HG02610 (cell line): ENCODE results near the gene FLYWCH1.
"Not testable (repeated sequence)": the region's sequence is repeated elsewhere in the genome, so short reads cannot be mapped to it uniquely, and the experiment has no call there.

ENCODE experiments used
- ATAC-seq: cut with Tn5 transposase; IDR thresholded peaks from one replicate; pipeline ENCODE4 v1.9.1; 2021; ENCODE audit warnings: mild to moderate bottlenecking, moderate library complexity; ENCODE audit not compliant: unreplicated experiment

Gene FLYWCH1

DNA sequence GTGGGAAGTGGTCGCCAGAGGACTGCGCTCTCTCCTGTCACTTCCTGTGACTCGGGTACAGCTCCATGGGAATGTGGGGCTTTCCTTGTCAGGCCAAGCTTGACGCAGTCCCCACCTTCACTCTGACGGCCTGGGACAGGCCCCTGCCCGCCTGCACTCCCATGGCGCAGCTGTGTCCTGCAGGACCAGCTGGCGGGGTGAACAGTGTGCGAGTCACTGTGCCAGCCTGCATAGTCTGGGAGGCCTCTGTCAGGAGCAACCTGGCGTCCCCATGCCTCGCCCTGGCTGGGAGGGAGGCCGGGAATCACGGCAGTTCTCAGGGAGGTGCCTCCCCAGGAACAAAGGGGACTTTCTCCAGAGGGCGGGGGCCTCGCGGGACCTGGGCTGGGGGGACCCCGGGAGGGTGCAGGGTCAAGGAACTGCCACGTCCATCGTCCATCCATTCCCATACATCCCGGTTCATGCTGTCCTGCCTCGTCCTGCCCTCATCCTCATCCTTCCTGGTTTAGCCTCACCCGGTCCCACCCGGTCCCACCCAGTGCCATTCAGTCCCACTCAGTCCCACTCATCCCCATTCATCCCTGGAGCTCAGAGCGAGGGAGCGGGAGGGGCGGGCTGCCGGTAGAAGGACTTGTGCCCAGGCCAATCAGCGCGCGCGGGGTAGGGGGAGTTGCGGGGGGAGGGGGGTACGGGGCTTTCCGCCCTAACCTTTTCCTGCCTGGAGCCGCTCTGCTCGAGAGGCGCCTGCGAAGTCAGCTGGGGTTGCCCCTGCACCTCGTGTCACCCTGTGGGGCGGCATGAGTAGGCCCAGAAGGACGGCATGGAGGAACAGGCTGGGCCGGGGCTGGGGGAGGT, 13.4 kb downstream of the FLYWCH1 start:
- ATAC-seq: no peak

DNA sequence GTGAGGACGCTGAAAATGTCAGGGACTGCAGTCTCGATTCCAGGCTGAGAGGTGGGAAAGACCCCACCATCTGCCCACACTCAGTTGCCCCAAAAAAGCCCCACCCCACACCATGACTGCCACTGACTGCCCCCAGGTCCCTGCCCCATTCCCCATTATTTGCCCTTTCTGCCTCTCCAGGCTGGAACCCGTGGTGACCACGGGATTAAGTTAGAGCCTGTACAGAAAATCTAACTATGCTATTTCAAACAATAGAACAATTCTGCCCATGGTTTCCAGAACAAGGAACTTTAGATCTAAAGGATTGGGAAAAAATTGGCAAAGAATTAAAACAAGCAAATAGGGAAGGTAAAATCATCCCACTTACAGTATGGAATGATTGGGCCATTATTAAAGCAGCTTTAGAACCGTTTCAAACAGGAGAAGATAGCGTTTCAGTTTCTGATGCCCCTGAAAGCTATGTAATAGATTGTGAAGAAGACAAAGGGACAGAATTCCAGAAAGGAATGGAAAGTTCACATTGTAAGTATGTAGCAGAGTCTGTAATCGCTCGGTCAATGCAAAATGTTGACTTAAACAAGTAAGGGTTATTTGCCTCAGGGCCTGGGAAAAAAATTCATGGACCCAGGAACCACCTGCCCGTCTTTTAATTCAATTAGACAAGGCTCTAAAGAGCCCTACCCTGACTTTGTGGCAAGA, 14.4 kb downstream of the FLYWCH1 start:
- ATAC-seq: no peak

DNA sequence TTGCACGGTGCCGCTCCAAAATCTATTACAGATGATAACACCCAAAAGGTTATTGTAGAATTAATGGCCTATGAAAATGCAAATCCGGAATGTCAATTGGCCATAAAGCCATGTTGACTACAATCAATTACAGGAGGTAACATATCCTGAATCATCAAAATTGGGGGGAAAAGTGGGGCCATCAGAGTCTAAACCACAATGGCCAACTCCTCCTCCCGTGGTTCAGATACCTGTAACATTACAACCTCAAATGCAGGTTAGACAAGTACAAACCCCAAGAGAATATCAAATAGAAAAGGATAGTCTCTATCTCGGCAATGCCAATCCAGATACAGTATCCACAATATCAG, 14.9 kb downstream of the FLYWCH1 start:
- no peak for ATAC-seq

DNA sequence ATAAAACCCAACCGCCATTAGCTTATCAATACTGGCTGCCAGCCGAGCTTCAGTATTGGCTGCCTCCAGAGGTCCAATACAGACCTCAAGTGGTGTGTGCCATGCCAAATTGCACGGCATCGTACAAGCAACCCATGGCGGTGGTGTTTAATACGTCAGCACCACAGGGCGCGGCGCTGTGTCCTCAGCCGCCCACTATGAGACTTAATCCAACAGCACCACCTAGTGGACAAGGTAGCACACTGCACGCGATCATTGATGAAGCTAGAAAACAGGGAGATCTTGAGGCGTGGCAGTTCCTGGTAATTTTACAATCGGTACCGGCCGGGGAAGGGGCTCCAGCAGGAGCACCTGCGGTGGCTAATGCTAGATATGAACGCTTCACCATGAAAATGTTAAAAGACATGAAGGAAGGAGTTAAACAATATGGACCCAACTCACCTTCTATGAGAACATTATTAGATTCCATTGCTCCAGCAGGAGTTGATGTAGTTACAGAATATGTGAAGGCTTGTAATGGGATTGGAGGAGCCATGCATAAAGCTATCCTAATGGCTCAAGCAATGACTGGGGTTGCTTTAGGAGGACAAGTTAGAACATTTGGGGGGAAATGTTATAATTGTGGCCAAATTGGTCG, 15.4 kb downstream of the FLYWCH1 start:
- ATAC-seq: no peak

DNA sequence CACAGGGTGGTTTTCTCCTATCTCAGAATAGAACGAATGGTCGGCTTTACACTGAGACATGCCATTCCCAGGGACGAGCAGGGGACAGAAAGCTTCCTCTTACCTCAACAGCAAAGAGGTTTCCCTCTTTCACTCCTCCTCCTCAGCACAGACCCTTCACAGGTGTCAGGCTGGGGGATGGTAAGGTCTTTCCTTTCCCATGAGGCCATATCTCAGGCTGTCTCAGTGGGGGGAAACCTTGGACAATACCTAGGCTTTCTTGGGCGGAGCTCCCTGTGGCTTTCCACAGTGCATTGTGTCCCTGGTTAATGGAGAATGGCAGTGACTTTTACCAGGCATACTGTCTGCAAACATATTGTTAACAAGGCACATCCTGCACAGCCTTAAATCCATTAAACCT, 16.4 kb downstream of the FLYWCH1 start:
- not testable (repeated sequence) for ATAC-seq

DNA sequence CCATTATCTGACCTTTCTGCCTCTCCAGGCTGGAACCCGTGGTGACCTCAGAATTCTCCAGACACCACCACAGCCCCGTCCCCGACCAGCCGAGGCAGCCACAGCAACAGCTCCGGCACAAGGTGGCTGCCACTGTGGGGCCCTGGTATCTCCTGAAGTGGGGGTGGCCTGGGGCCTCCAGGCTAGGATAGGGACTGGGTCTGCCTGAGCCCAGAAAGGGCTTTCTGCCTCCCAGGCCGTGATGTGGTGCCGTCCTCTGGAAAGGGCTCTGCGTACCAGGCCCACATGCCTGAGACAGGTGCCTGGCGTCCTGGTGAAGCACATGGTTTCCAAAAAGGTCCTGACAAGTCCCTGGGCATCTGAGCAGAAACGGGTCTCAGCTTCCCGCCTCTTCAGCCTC, 17.1 kb downstream of the FLYWCH1 start:
- no peak for ATAC-seq

DNA sequence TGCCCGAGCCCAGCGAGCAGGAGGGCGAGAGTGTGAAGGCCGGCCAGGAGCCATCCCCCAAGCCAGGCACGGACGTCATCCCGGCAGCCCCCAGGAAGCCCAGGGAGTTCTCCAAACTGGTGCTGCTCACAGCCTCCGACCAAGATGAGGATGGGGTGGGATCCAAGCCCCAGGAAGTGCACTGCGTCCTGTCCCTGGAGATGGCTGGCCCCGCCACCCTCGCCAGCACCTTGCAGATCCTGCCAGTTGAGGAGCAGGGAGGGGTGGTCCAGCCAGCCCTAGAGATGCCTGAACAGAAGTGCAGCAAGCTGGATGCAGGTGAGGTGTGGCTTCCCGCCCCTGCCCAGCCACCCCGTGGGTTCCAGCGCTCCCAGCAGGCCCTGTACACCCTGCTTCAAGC, 18.0 kb downstream of the FLYWCH1 start:
- no peak for ATAC-seq

DNA sequence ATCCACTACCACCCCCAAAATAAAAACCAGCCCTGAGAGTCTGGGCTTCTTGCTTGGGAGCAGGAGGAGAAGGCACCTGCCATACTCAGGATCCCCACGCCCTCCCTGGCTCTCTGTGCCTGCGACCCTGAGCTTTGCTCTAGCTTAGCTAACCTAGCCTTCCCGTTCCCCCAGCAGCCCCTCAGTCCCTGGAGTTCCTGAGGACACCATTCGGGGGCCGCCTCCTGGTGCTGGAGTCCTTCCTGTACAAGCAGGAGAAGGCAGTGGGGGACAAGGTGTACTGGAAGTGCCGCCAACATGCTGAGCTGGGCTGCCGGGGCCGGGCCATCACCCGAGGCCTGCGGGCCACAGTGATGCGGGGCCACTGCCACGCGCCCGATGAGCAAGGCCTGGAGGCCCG, 18.5 kb downstream of the FLYWCH1 start:
- ATAC-seq: no peak

DNA sequence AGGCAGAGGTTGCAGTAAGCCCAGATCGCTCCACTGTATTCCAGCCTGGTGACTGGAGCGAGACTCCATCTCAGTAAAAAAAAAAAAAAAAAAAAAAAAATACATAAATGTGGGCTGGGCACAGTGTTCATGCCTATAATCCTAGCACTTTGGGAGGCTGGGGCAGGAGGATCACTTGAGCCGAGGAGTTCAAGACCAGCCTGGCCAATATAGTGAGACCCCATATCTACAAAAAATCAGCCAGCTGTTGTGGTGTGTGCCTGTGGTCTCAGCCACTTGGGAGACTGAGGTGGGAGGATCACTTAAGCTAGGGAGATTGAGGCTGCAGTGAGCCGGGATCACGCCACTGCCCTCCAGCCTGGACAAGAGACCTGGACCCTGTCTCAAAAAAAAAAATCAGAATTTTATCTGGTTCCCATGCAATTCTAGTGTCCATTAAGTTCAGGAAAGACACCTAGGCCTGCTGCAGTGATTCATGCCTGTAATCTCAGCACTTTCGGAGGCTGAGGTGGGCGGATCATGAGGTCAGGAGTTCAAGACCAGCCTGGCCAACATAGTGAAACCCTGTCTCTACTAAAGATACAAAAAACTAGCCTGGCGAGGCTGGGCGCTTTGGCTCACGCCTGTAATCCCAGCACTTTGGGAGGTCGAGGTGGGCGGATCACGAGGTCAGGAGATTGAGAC, 19.6 kb downstream of the FLYWCH1 start:
- not testable (repeated sequence) for ATAC-seq

DNA sequence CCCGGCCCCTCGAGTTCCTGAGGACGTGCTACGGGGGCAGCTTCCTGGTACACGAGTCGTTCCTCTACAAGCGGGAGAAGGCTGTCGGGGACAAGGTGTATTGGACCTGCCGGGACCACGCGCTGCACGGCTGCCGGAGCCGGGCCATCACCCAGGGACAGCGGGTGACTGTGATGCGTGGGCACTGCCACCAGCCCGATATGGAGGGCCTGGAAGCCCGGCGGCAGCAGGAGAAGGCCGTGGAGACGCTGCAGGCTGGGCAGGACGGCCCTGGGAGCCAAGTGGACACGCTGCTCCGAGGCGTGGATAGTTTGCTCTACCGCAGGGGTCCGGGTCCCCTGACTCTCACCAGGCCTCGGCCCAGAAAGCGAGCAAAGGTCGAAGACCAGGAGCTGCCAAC, 21.4 kb downstream of the FLYWCH1 start:
- ATAC-seq: no peak

DNA sequence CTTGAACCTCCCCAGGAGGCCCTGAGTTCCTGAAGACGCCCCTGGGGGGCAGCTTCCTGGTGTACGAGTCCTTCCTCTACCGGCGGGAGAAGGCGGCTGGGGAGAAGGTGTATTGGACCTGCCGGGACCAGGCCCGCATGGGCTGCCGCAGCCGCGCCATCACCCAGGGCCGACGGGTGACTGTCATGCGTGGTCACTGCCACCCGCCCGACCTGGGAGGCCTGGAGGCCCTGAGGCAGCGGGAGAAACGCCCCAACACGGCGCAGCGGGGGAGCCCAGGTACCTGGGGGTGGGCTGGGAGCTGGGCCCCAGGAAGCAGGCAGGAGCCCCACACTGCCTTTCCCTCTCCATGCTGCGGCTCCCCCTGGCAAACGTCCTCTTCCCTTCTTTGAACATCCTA, 22.0 kb downstream of the FLYWCH1 start:
- ATAC-seq: no peak

DNA sequence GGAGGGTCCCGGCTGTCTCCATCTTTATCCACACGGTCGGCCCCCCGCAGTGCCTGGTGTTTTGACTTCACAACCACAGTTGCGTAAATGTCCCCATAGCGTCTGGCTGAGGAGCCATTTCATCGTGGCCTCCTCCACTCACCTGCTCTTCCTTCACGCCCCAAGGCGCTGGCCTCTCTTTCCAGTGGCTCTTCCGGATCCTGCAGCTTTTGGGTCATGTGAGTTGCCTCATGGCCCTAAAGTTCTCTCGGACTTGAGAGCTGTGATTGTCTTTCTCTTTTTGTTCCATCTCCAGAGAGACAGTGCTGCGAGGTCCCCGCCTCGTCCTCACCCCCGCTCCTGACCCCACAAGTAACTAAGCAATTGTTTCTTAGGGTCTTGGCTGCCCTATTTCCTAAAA, 22.7 kb downstream of the FLYWCH1 start:
- no peak for ATAC-seq

DNA sequence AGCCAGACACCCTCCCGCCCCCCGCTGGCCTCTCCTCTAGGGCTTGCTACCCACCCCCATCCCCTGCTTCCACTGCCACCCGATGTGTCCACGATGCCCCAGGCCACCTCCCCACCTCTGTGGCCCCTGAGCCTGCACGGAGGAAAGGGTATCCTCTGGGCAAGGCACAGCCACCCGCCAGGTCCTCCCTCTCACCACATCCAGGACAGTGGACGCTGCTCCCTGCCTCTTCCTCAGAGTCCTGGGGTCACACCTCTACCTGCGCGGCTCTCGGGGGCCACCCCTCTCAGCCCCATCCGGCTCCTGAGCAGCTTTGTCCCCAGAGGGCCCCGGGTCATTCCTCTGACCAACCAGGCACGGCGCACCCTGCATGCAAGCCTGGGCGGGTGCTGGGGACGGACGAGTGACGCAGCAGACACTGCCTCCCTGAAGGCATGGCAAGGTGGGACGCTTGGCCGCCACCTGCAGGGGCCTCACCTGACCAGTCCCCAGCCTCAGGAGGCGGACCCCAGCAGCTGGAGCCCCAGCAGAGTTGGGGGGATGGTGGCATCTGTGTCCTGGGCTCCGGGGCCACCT, 24.8 kb downstream of the FLYWCH1 start:
- no peak for ATAC-seq

DNA sequence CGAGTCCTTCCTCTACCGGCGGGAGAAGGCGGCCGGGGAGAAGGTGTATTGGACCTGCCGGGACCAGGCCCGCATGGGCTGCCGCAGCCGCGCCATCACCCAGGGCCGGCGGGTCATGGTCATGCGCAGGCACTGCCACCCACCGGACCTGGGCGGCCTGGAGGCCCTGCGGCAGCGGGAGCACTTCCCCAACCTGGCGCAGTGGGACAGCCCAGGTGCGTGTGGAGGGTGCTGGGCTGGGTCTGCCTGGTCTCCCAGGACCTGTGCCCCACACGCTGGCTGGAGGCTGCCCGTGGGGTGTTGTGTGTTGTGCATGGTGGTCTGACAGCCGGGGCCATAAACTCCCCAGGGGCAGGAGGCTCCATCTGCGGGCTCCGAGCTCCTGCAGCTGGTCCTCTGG, 25.4 kb downstream of the FLYWCH1 start:
- ATAC-seq: no peak

DNA sequence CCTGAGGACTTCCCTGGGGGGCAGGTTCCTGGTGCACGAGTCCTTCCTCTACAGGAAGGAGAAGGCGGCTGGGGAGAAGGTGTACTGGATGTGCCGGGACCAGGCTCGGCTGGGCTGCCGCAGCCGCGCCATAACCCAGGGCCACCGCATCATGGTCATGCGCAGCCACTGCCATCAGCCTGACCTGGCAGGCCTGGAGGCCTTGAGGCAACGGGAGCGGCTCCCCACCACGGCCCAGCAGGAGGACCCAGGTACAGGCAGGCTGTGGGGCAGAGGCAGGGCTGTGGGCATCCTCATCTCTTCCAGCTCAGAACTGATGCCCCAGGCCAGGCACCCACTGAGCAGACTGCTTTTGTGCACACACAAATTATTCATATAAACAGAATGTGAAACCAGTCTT, 26.5 kb downstream of the FLYWCH1 start:
- no peak for ATAC-seq

DNA sequence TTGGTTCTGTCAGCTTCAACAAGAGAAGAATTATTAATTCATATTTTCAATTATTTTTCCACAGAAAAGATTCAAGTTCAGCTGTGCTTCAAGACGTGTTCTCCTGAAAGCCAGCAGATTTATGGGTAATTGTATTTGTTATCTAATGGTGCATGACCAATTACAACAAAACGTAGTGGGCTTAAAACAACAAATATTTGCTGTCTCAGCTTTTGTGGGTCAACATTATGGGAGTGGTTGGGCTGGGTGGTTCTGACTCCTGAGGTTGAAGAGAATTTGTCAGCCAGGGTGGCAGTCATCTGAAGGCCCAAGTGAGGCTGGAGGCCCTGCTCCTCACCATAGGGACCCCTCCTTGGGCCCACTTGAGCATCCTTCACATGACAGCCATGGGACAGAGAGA, 28.2 kb downstream of the FLYWCH1 start:
- no peak for ATAC-seq

DNA sequence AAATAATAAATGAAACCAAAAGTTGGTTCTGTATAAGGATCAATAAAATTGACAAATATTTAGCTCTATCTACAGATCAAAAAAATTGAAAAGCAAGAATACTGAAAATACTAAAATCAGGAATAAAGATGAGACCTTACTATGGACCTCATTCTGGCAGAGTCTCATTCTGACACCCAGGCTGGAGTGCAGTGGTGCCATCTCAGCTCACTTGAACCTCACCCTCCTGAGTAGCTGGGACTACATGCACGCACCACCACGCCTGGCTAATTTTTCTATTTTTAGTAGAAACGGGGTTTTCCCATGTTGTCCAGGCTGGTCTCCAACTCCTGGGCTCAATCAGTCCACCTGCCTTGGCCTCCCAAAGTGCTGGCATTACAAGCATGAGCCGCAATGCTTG, 30.3 kb downstream of the FLYWCH1 start:
- no peak for ATAC-seq

DNA sequence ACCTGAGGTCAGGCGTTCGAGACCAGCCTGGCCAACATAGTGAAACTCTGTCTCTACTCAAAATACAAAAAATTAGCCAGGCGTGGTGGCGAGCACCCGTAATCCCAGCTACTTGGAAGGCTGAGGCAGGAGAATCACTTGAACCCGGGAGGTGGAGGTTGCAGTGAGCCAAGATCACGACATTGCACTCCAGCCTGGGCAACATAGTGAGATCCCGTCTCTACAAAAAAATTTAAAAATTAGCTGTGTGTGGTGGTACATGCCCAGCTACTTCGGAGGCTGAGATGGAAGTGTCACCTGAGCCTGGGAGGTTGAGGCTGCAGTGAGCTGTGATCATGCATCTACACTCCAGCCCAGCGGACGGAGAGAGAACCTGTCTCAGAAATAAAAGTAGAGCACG, 32.0 kb downstream of the FLYWCH1 start:
- not testable (repeated sequence) for ATAC-seq

DNA sequence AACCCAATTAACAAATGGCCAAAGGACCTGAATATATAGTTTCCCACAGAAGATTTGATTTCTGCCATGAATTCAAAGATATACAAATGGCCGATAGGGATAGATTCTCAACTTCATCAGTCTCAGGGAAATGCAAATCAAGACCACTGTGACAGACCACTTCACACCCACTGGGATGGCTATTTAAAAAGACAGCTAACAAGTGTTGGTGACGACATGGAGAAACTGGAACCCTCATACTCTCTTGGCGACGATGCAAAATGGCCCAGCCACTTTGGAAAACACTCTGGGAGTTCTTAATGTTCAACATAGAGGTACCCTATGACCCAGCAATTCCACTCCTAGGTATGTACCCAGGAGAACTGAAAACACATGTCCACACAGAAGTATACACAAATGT, 34.9 kb downstream of the FLYWCH1 start:
- ATAC-seq: no peak

DNA sequence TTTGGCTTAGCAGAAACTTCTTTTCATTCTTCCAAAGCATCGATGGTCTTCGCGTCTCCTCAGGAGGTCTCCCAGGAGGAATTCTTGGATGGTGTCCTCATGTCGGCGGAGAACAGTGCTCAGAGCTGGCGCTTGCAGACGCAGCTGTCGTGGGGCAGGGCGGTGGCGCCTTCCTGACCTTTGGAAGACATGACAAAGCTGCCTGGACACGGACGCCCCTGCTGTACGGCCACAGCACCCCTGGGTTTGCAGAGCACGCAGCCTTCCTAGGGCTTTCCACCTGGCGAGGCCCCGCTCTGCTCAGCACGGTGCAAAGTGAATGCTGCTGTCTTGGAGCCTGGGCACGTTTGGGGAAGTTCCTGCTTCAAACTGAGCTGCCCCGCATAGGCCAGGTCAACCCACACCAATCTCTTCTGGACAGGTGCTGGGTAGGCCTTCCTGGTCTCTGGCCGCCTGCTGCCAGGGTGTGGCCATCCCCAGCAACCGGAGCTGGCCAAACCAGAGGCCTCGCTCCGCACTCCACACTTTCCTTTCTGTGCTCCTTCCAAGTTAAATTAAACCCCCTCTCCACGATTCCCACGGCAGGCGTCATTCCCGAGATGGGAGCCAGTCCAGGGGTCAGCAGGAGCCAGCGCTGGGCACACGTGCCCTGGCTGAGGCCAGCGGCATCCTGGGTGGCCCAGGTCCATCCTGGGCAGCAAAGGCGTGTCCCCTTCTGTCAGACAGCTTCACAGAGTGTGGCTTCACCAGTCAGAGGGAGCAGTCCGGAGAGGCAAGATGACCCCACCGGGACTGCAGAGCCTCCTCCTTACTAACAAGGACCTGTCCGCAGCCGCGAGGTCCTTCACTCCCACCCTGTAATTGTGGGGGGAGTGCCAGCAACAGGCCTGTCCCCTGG, 37.3 kb downstream of the FLYWCH1 start:
- no peak for ATAC-seq
